K562 (cell line): ENCODE data around the gene ATP2A3. TPM values are rescaled to one million over a fixed set of nuclear protein-coding genes. Genes with fewer than 3 reads are reported as not detected.

Experiments
- ATAC-seq: fragments of 200-7000 bp; cut with Tn5 transposase; 3 replicates; pipeline ENCODE4 v1.9.1; 2020; ENCODE audit warnings: moderate library complexity
- BruUV-seq: library from RNA; stranded (reverse); fragments of 400-500 nt; replicated peaks from 2 replicates; lab custom pipeline; 2021; lab: Mats Ljungman, UMichigan
- CTCF ChIA-PET: fragments of 300-600 bp; formaldehyde crosslinking; extraction: SDS; loops from one replicate; lab custom pipeline; 2021; ENCODE audit warnings: low intra/inter-chr PET ratio; lab: Yijun Ruan, JAX
- POLR2A ChIA-PET: fragments of 300-600, 350-650 bp; sonication (Branson Sonifier 250); formaldehyde crosslinking; extraction: SDS; loops from one replicate; lab custom pipeline; 2021; ENCODE audit warnings: antibody characterized with exemption, inconsistent platforms; lab: Yijun Ruan, JAX
- DNase-seq, 4 experiments: peaks; one replicate each; pipeline versions ENCODE4 v3.0.0 to v3.0.0-alpha.2; 2011 to 2018; ENCODE audit warnings: low spot score in 3 of 4, mixed read lengths in 3 of 4; ENCODE audit errors: extremely low read depth in 1 of 4
- FAIRE-seq: peaks from 2 replicates; lab custom pipeline; 2011; peaks lifted over from hg19 to GRCh38; lab: Jason Lieb, UNC
- H2AFZ ChIP-seq: 2 replicates; pipeline ENCODE4 v1.6.0; 2011; ENCODE audit warnings: low read depth, low read length, control low read depth, inconsistent platforms
- H3K27ac ChIP-seq: fragments of 200-600 bp; 3 replicates; pipeline ENCODE4 v1.8.0; 2011; ENCODE audit warnings: low read depth, mild to moderate bottlenecking, control low read depth, inconsistent platforms, low read length, moderate library complexity, mixed read lengths; ENCODE audit errors: extremely low read depth
- H3K27me3 ChIP-seq, 2 experiments: fragments of 300-600 bp in 1 of 2; 2 replicates in 1 of 2; 3 replicates in 1 of 2; pipeline versions ENCODE4 v1.6.0 to v1.8.0; 2011; ENCODE audit warnings: inconsistent platforms in 2 of 2, low read length in 2 of 2, mild to moderate bottlenecking in 1 of 2, mixed read lengths in 1 of 2, moderate library complexity in 1 of 2; ENCODE audit not compliant: control insufficient read depth in 2 of 2, insufficient read depth in 2 of 2
- H3K36me3 ChIP-seq: fragments of 300-600 bp; 3 replicates; pipeline ENCODE4 v1.8.0; 2011; ENCODE audit warnings: mild to moderate bottlenecking, low read length, inconsistent platforms; ENCODE audit not compliant: control insufficient read depth, insufficient read depth
- H3K4me1 ChIP-seq, 2 experiments: fragments of 200-600 bp in 1 of 2; replicated peaks in 1 of 2; 2 replicates in 1 of 2; 3 replicates in 1 of 2; pipeline versions ENCODE4 v1.5.1 to v1.8.0; 2011; ENCODE audit warnings: inconsistent platforms in 2 of 2, low read length in 2 of 2, mild to moderate bottlenecking in 1 of 2, mixed read lengths in 1 of 2, moderate library complexity in 1 of 2; ENCODE audit not compliant: control insufficient read depth in 2 of 2, insufficient read depth in 2 of 2
- H3K4me2 ChIP-seq: 2 replicates; pipeline ENCODE4 v1.6.1; 2011; ENCODE audit warnings: low read length, control low read depth, inconsistent platforms, mixed read lengths; ENCODE audit not compliant: insufficient read depth
- H3K4me3 ChIP-seq: fragments of 200-600 bp; sonication (generic), shearing (Covaris generic); 2 replicates; pipeline ENCODE4 v1.5.1; 2016; ENCODE audit warnings: control low read depth, inconsistent platforms
- H3K79me2 ChIP-seq: fragments of 200-600 bp; 3 replicates; pipeline ENCODE4 v1.8.0; 2011; ENCODE audit warnings: low read length, inconsistent platforms; ENCODE audit not compliant: control insufficient read depth, insufficient read depth
- H3K9ac ChIP-seq, 2 experiments: 2 replicates each; pipeline versions ENCODE4 v1.6.0 to v1.6.1; 2011; ENCODE audit warnings: low read depth in 2 of 2, low read length in 2 of 2, control low read depth in 1 of 2, inconsistent platforms in 1 of 2, mild to moderate bottlenecking in 1 of 2, mixed read lengths in 1 of 2; ENCODE audit not compliant: insufficient read depth in 1 of 2
- H3K9me1 ChIP-seq: one replicate; pipeline ENCODE4 v1.6.0; 2011; ENCODE audit warnings: inconsistent platforms, mild to moderate bottlenecking, low read length, moderate library complexity; ENCODE audit not compliant: control insufficient read depth, insufficient read depth
- H3K9me3 ChIP-seq: replicated peaks from 2 replicates; pipeline ENCODE4 v1.5.1; 2011; ENCODE audit warnings: low read depth, low read length, inconsistent platforms; ENCODE audit not compliant: control insufficient read depth, insufficient read depth
- H4K20me1 ChIP-seq: replicated peaks from 2 replicates; pipeline ENCODE4 v1.6.1; 2011; ENCODE audit warnings: low read length, inconsistent platforms, mixed read lengths; ENCODE audit not compliant: control insufficient read depth, insufficient read depth
- NR1H2 ChIP-seq: sonication (generic); formaldehyde crosslinking; IDR thresholded peaks from 2 replicates; pipeline ENCODE4 v1.4.0; 2020; ENCODE audit warnings: mild to moderate bottlenecking, missing genetic modification reagents
- POLR2G ChIP-seq: fragments of 200-400 bp; formaldehyde crosslinking; IDR thresholded peaks from 2 replicates; pipeline ENCODE4 v1.6.1; 2017; ENCODE audit warnings: low read depth, mild to moderate bottlenecking, antibody characterized with exemption, low read length, moderate library complexity
- RBFOX2 ChIP-seq: fragments of 200-400 bp; formaldehyde crosslinking; IDR thresholded peaks from 2 replicates; pipeline ENCODE4 v1.6.1; 2017; ENCODE audit warnings: low read depth, mild to moderate bottlenecking, low read length, moderate library complexity
- TEAD2 ChIP-seq: fragments of 450-650 bp; IDR thresholded peaks from 2 replicates; pipeline ENCODE4 v1.6.1; 2016; ENCODE audit warnings: missing genetic modification characterization, control low read depth, missing compliant biosample characterization
- ZKSCAN1 ChIP-seq: fragments of 150-350 bp; IDR thresholded peaks from 2 replicates; pipeline ENCODE4 v1.6.1; 2016; ENCODE audit warnings: low read depth, low read length
- ZNF589 ChIP-seq: fragments of 200-800 bp; sonication (Bioruptor generic); IDR thresholded peaks from 2 replicates; pipeline ENCODE4 v1.6.1; 2016; ENCODE audit warnings: low read depth, missing genetic modification characterization, missing compliant biosample characterization
- WGBS: fragments of 100-300 bp; shearing (Covaris generic); methylation state at CpG from one replicate; pipeline ENCODE4 v1.1.6; 2016; ENCODE audit warnings: low coverage, mixed read lengths; ENCODE audit not compliant: insufficient coverage; ENCODE audit errors: missing lambda C conversion rate; 5-methylcytosine and 5-hydroxymethylcytosine counted together
- in situ Hi-C: fragments of 300-500 bp; cut with MboI; formaldehyde crosslinking; loops from 4 replicates; pipeline ENCODE4 v1.15.0; 2018; ENCODE audit warnings: inconsistent platforms, mixed read lengths
- intact Hi-C: fragments of 100-400 bp; cut with micrococcal nuclease; formaldehyde crosslinking; loops from 2 replicates; pipeline ENCODE4 v1.14.2; 2022
- polyA plus RNA-seq, 8 experiments: library from polyadenylated mRNA; depleted of rRNA in 4 of 8; stranded (reverse) in 5 of 8; unstranded in 3 of 8; fragments of >200 nt; fragmentation: Nextera tagmentation in 2 of 8; fragmentation: Illumina TruSeq in 1 of 8; extraction: Ambion mirVana in 2 of 8; extraction: Trizol in 1 of 8; gene quantifications; 2 replicates each; pipeline versions ENCODE4 v1.2.1 to v1.2.3, GENCODE V29; 2011 to 2014; ENCODE audit warnings: inconsistent platforms in 1 of 8, missing spikeins in 1 of 8
- total RNA-seq, 7 experiments: library from RNA; depleted of rRNA in 6 of 7; stranded (reverse); fragments of >200 nt in 6 of 7; fragmentation: Illumina TruSeq in 2 of 7; extraction: Trizol in 2 of 7; gene quantifications; 2 replicates each; pipeline versions ENCODE4 v1.2.1 to v1.2.3, GENCODE V29; 2011 to 2021; ENCODE audit warnings: low replicate concordance in 1 of 7
- TF ChIP-seq, protein P1 (sequence below): fragments of 250-450 bp; sonication (Bioruptor Pico); IDR thresholded peaks from 2 replicates; pipeline ENCODE4 v1.5.0; 2021; ENCODE audit warnings: mild to moderate bottlenecking, borderline replicate concordance
- TF ChIP-seq, protein P2 (sequence below): fragments of 450-650 bp; formaldehyde crosslinking; IDR thresholded peaks from 2 replicates; pipeline ENCODE4 v1.4.0; 2022; ENCODE audit warnings: mild to moderate bottlenecking, moderate library complexity

Gene ATP2A3
- total and polyA plus RNA-seq, 9 of the 15 experiments (the other 6 are each of a cell fraction or from before 2014, with no cell fraction given): 0.65 to 103 (median 31.3) TPM

DNA sequence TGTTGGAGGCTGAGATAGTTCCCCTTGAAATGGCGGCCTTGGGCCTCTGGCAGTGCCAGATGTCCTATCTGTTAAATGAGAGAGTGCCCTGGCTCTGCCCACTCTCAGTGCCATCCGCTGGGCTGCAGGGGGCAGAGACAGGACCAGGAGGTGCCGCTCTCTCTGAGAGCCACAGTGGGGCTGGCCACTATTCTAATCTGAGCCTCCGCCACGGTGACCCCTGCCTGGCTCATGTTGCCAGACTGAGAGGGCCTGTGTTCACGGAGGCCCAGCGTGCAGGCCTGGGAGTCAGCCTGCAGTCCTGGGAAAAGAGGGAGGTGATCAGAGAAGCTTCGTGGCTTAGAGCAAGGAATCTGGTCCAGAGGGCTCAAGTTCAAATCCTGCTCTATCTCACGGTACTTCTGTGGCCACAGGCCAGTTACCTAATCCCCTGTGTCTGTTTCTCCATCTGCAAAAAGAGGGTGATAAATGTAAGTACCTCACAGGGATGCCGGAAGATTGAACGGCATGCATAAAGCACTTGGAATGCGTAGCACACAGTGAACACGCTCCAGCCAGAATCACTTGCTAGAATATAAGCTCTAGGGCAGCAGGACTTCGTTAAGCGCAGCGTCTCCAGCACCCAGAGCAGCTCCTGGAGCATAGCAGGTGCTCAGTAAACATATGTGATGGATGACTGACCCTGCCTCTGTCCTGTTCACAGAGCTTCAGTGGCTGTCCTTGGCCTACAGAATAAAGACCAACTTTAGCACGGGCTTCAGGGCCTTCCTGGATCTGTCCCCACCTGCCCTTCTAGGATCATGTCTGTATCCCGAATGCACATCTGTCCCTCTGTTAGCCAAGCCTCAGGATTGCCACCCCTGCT is 6.3 kb downstream of the ATP2A3 start:
- H3K27me3 ChIP-seq: no peaks in the 10 kb centered on the region; a peak in 1 of 5 replicates
- peaks cover 42 to 66% of the 10 kb centered on the region in 2 experiments for H3K4me1 ChIP-seq
- 0 out of 2 replicates have a peak, but pooled peaks cover 8% of the 10 kb centered on the region for H4K20me1 ChIP-seq
- peaks cover 66% of the 10 kb centered on the region for H3K79me2 ChIP-seq
- H3K36me3 ChIP-seq: peaks cover 28% of the 10 kb centered on the region; the same call in 2 of the 3 replicates
- no peak overlapping the region for H2AFZ ChIP-seq
- POLR2A ChIA-PET: interaction anchor here (0.6 to 4.9 kb wide), 2 partner anchors 7 to 46 kb away, joined by 3 to 40 read pairs; no protein-coding TSS in a partner anchor
- 0 out of 4 replicates have a peak overlapping the region, but pooled peaks of 1 of the 2 experiments have one; percentile 1 for H3K9ac ChIP-seq
- 78% methylated on average over 13 of the region's 18 CpGs for WGBS
- H3K4me2 ChIP-seq: no peak overlapping the region
- H3K27ac ChIP-seq: no peak overlapping the region
- CTCF ChIA-PET: no interaction called here
- H3K4me3 ChIP-seq: no peak overlapping the region
- H3K9me1 ChIP-seq: no peaks in the 10 kb centered on the region
- FAIRE-seq (no peak), ATAC-seq (no peak), DNase-seq (no peak)
- intact Hi-C loops (no loop called here), in situ Hi-C loops (no loop called here)
- no TSS peak for BruUV-seq
- TF ChIP-seq RBFOX2: peak; percentile 61
- no peak for TF ChIP-seq ZNF589 (CRISPR knock-in tag)
- TF ChIP-seq, protein P1, sequence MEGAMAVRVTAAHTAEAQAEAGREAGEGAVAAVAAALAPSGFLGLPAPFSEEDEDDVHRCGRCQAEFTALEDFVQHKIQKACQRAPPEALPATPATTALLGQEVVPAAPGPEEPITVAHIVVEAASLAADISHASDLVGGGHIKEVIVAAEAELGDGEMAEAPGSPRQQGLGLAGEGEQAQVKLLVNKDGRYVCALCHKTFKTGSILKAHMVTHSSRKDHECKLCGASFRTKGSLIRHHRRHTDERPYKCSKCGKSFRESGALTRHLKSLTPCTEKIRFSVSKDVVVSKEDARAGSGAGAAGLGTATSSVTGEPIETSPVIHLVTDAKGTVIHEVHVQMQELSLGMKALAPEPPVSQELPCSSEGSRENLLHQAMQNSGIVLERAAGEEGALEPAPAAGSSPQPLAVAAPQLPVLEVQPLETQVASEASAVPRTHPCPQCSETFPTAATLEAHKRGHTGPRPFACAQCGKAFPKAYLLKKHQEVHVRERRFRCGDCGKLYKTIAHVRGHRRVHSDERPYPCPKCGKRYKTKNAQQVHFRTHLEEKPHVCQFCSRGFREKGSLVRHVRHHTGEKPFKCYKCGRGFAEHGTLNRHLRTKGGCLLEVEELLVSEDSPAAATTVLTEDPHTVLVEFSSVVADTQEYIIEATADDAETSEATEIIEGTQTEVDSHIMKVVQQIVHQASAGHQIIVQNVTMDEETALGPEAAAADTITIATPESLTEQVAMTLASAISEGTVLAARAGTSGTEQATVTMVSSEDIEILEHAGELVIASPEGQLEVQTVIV (CRISPR knock-in tag): no peak
- TF ChIP-seq, protein P2, sequence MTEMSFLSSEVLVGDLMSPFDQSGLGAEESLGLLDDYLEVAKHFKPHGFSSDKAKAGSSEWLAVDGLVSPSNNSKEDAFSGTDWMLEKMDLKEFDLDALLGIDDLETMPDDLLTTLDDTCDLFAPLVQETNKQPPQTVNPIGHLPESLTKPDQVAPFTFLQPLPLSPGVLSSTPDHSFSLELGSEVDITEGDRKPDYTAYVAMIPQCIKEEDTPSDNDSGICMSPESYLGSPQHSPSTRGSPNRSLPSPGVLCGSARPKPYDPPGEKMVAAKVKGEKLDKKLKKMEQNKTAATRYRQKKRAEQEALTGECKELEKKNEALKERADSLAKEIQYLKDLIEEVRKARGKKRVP: no peak
- no peak for TF ChIP-seq NR1H2 (CRISPR knock-in tag)
- no peak for TF ChIP-seq TEAD2 (tag)
- TF ChIP-seq POLR2G: peak; percentile 70
- TF ChIP-seq ZKSCAN1: no peak
- H3K9me3 ChIP-seq: no peaks in the 10 kb centered on the region
